IMR-90 (cell line): ENCODE results near the gene MAGEB17. TPM values are rescaled to one million over a fixed set of nuclear protein-coding genes. Genes with fewer than 3 reads are reported as not detected.
A peak's percentile ranks its signal among the peaks of the same experiment; 100 is the strongest.

Source experiments
- ATAC-seq: fragments of 200-7000 bp; cut with Tn5 transposase; 2 replicates; pipeline ENCODE4 v1.9.1; 2020; ENCODE audit warnings: low read depth, mild to moderate bottlenecking, moderate library complexity
- BruUV-seq: library from RNA; stranded (reverse); fragments of 400-500 nt; replicated peaks from 2 replicates; lab custom pipeline; 2021; lab: Mats Ljungman, UMichigan
- CTCF ChIA-PET: fragments of 300-600 bp; formaldehyde crosslinking; extraction: SDS; loops from one replicate; lab custom pipeline; 2021; ENCODE audit warnings: antibody characterized with exemption; lab: Yijun Ruan, JAX
- POLR2A ChIA-PET: fragments of 300-600 bp; sonication (Branson Sonifier 250); formaldehyde crosslinking; loops from one replicate; lab custom pipeline; 2022; ENCODE audit warnings: antibody characterized with exemption; ENCODE audit not compliant: unreplicated experiment; lab: Charles Lee
- DNase-seq: peaks from one replicate; pipeline ENCODE4 v3.0.0; 2013
- H2AFZ ChIP-seq: replicated peaks from 2 replicates; pipeline ENCODE3; 2013; ENCODE audit warnings: low read length, mild to moderate bottlenecking; ENCODE audit not compliant: poor library complexity
- H2AK5ac ChIP-seq: 2 replicates; pipeline ENCODE4 v1.6.1; 2013; ENCODE audit warnings: low read depth, low read length, inconsistent platforms
- H2AK9ac ChIP-seq: replicated peaks from 2 replicates; pipeline ENCODE3; 2013; ENCODE audit warnings: mild to moderate bottlenecking, low read depth, low read length, moderate library complexity; ENCODE audit not compliant: poor library complexity
- H2BK120ac ChIP-seq: 2 replicates; pipeline ENCODE4 v1.6.1; 2013; ENCODE audit warnings: low read depth, low read length, inconsistent platforms
- H2BK15ac ChIP-seq: 3 replicates; pipeline ENCODE4 v1.6.1; 2013; ENCODE audit warnings: low read depth, low read length, inconsistent platforms
- H2BK20ac ChIP-seq: 2 replicates; pipeline ENCODE4 v1.6.1; 2013; ENCODE audit warnings: low read depth, mild to moderate bottlenecking, inconsistent platforms, low read length, moderate library complexity
- H2BK5ac ChIP-seq: 2 replicates; pipeline ENCODE4 v1.6.1; 2013; ENCODE audit warnings: mild to moderate bottlenecking, low read depth, low read length, inconsistent platforms; ENCODE audit not compliant: poor library complexity, severe bottlenecking
- H3K14ac ChIP-seq: replicated peaks from 2 replicates; pipeline ENCODE4 v1.6.1; 2013; ENCODE audit warnings: low read depth, low read length, inconsistent platforms
- H3K18ac ChIP-seq: 2 replicates; pipeline ENCODE4 v1.6.1; 2013; ENCODE audit warnings: low read depth, low read length, control low read depth
- H3K23ac ChIP-seq: 2 replicates; pipeline ENCODE4 v1.6.1; 2013; ENCODE audit warnings: low read depth, low read length, inconsistent platforms
- H3K27ac ChIP-seq: 2 replicates; pipeline ENCODE4 v1.5.1; 2013; ENCODE audit warnings: mild to moderate bottlenecking, control low read depth, low read length; ENCODE audit not compliant: insufficient read depth
- H3K27me3 ChIP-seq: 2 replicates; pipeline ENCODE4 v1.6.1; 2013; ENCODE audit warnings: low read length; ENCODE audit not compliant: control insufficient read depth, insufficient read depth
- H3K36me3 ChIP-seq: 2 replicates; pipeline ENCODE4 v1.6.1; 2013; ENCODE audit warnings: low read length, mixed read lengths; ENCODE audit not compliant: control insufficient read depth, insufficient read depth
- H3K4ac ChIP-seq: 2 replicates; pipeline ENCODE4 v1.6.1; 2013; ENCODE audit warnings: low read depth, low read length, inconsistent platforms
- H3K4me1 ChIP-seq: 2 replicates; pipeline ENCODE4 v1.6.1; 2013; ENCODE audit warnings: low read length, mixed read lengths; ENCODE audit not compliant: control insufficient read depth, insufficient read depth
- H3K4me2 ChIP-seq: 2 replicates; pipeline ENCODE4 v1.6.1; 2013; ENCODE audit warnings: low read depth, mild to moderate bottlenecking, control low read depth, low read length, moderate library complexity
- H3K4me3 ChIP-seq: 2 replicates; pipeline ENCODE4 v1.5.1; 2013; ENCODE audit warnings: low read depth, mild to moderate bottlenecking, control low read depth, low read length, moderate library complexity; ENCODE audit not compliant: insufficient read depth
- H3K56ac ChIP-seq: 2 replicates; pipeline ENCODE4 v1.6.1; 2013; ENCODE audit warnings: low read length, inconsistent platforms; ENCODE audit not compliant: insufficient read depth; ENCODE audit errors: extremely low read depth
- H3K79me1 ChIP-seq, 2 experiments: 2 replicates each; pipeline ENCODE4 v1.6.1; 2013; ENCODE audit warnings: low read length in 2 of 2, inconsistent platforms in 1 of 2, low read depth in 1 of 2
- H3K9ac ChIP-seq: 2 replicates; pipeline ENCODE4 v1.6.1; 2013; ENCODE audit warnings: low read depth, low read length, control low read depth
- H3K9me1 ChIP-seq: 2 replicates; pipeline ENCODE4 v1.6.1; 2013; ENCODE audit warnings: low read length, inconsistent platforms; ENCODE audit not compliant: insufficient read depth
- H3K9me3 ChIP-seq: 2 replicates; pipeline ENCODE4 v1.6.1; 2013; ENCODE audit warnings: low read length; ENCODE audit not compliant: control insufficient read depth, insufficient read depth
- H4K20me1 ChIP-seq: 2 replicates; pipeline ENCODE4 v1.6.1; 2013; ENCODE audit warnings: low read length, inconsistent platforms; ENCODE audit not compliant: insufficient read depth
- H4K5ac ChIP-seq: 2 replicates; pipeline ENCODE4 v1.6.1; 2013; ENCODE audit warnings: mild to moderate bottlenecking, low read depth, low read length, control low read depth
- H4K8ac ChIP-seq, 2 experiments: 2 replicates each; pipeline ENCODE4 v1.6.1; 2013; ENCODE audit warnings: low read depth in 2 of 2, low read length in 2 of 2, control low read depth in 1 of 2, inconsistent platforms in 1 of 2
- H4K91ac ChIP-seq: 2 replicates; pipeline ENCODE4 v1.6.1; 2013; ENCODE audit warnings: low read depth, low read length, inconsistent platforms; ENCODE audit not compliant: insufficient read depth
- CEBPB ChIP-seq: IDR thresholded peaks from 2 replicates; pipeline ENCODE4 v1.6.1; 2012; ENCODE audit warnings: low read depth, low read length, improper control_type of control experiment
- CHD1 ChIP-seq: IDR thresholded peaks from 2 replicates; pipeline ENCODE4 v1.6.1; 2012; ENCODE audit warnings: low read depth, low read length, improper control_type of control experiment
- CTCF ChIP-seq: conservative IDR thresholded peaks from 2 replicates; pipeline ENCODE4 v1.5.1; 2012; ENCODE audit warnings: mild to moderate bottlenecking, low read depth, low read length, improper control_type of control experiment
- ELK1 ChIP-seq: fragments of 150-350 bp; IDR thresholded peaks from 2 replicates; pipeline ENCODE4 v1.6.1; 2016; ENCODE audit warnings: low read depth, mild to moderate bottlenecking, low read length, moderate library complexity, borderline replicate concordance
- MAZ ChIP-seq: IDR thresholded peaks from 2 replicates; pipeline ENCODE4 v1.6.1; 2012; ENCODE audit warnings: low read depth, mild to moderate bottlenecking, low read length, improper control_type of control experiment, moderate library complexity, borderline replicate concordance
- MXI1 ChIP-seq: IDR thresholded peaks from 2 replicates; pipeline ENCODE4 v1.6.1; 2012; ENCODE audit warnings: low read depth, mild to moderate bottlenecking, low read length, moderate library complexity, borderline replicate concordance
- RAD21 ChIP-seq: IDR thresholded peaks from 2 replicates; pipeline ENCODE4 v1.6.1; 2012; ENCODE audit warnings: low read length, improper control_type of control experiment
- RFX5 ChIP-seq: IDR thresholded peaks from 2 replicates; pipeline ENCODE4 v1.8.0; 2012; ENCODE audit warnings: low read depth, mild to moderate bottlenecking, low read length, moderate library complexity
- WGBS, 2 experiments: methylation state at CpG; one replicate each; pipeline versions ENCODE4 v1.1.5 to v1.1.7; 2013; ENCODE audit warnings: missing lambda C conversion rate in 2 of 2; ENCODE audit not compliant: insufficient read length in 1 of 2; ENCODE audit errors: extremely low coverage in 2 of 2; 5-methylcytosine and 5-hydroxymethylcytosine counted together
- dilution Hi-C: fragments of 300-500 bp; cut with HindIII; formaldehyde crosslinking; loops from one replicate; pipeline ENCODE4 v1.14.3; 2018; ENCODE audit warnings: low sequenced_read_pairs; ENCODE audit not compliant: unreplicated experiment
- in situ Hi-C: fragments of 300-500 bp; cut with MboI; formaldehyde crosslinking; loops from 3 replicates; pipeline ENCODE4 v1.14.3; 2019; ENCODE audit warnings: low sequenced_read_pairs, inconsistent platforms, mixed read lengths
- intact Hi-C: fragments of 100-400 bp; cut with micrococcal nuclease; formaldehyde crosslinking; loops from 2 replicates; pipeline ENCODE4 v1.10.0; 2022
- polyA plus RNA-seq, 3 experiments: library from polyadenylated mRNA; depleted of rRNA; stranded (reverse); fragments of >200 nt; gene quantifications; 2 replicates each; pipeline ENCODE4 v1.2.3, GENCODE V29; 2012; ENCODE audit warnings: low replicate concordance in 1 of 3
- total RNA-seq: library from RNA; depleted of rRNA; stranded (reverse); fragments of >200 nt; gene quantifications from 2 replicates; pipeline ENCODE4 v1.2.3, GENCODE V29; 2012

Gene MAGEB17
- total and polyA plus RNA-seq, 2 of the 4 experiments (the other 2 are of a cell fraction) = under 0.01 to 0.34 TPM

- H3K36me3 ChIP-seq = no peaks in the 10 kb centered on the region
- no peak overlapping the region for H2AK5ac ChIP-seq
- H3K4me2 ChIP-seq = no peak overlapping the region
- no peak overlapping the region for H2AK9ac ChIP-seq
- no peak overlapping the region for H2BK15ac ChIP-seq
- H3K4me3 ChIP-seq = no peak overlapping the region
- DNase-seq (no peak), ATAC-seq (no peak)
- no peaks in the 10 kb centered on the region for H4K20me1 ChIP-seq
- H3K9me1 ChIP-seq = no peaks in the 10 kb centered on the region; the same call in none of the 2 replicates
- intact Hi-C loops = no loop called here
- CTCF ChIA-PET = no interaction called here
- no peak overlapping the region for H3K9ac ChIP-seq
- no peak overlapping the region for H3K18ac ChIP-seq
- no peaks in the 10 kb centered on the region for H3K79me1 ChIP-seq
- POLR2A ChIA-PET = no interaction called here
- H3K14ac ChIP-seq = no peak overlapping the region
- dilution Hi-C loops = no loop called here
- no peaks in the 10 kb centered on the region for H3K27me3 ChIP-seq
- WGBS, 2 experiments = no CpG with 5 or more reads among the region's 6 CpGs
- no peak overlapping the region for H2AFZ ChIP-seq
- no peak overlapping the region for H4K5ac ChIP-seq
- no peak overlapping the region for H3K56ac ChIP-seq
- no peak overlapping the region for H3K23ac ChIP-seq
- H2BK120ac ChIP-seq = no peak overlapping the region
- in situ Hi-C loops = no loop called here
- no TSS peak for BruUV-seq
- H3K27ac ChIP-seq = no peak overlapping the region
- no peak overlapping the region for H2BK5ac ChIP-seq
- no peaks in the 10 kb centered on the region for H3K9me3 ChIP-seq
- H4K8ac ChIP-seq = no peak overlapping the region
- no peak for TF ChIP-seq RFX5
- no peak for TF ChIP-seq MXI1
- no peak for TF ChIP-seq CHD1
- TF ChIP-seq RAD21 = no peak
- TF ChIP-seq MAZ = no peak
- TF ChIP-seq ELK1 = no peak
- TF ChIP-seq CEBPB = no peak
- TF ChIP-seq CTCF = no peak
- H3K4ac ChIP-seq = no peak overlapping the region
- H3K4me1 ChIP-seq = peaks cover 5% of the 10 kb centered on the region
- H2BK20ac ChIP-seq = no peak overlapping the region; the same call in 1 of the 2 replicates
- peak overlapping the region; percentile 21; the same call in 1 of the 2 replicates for H4K91ac ChIP-seq
Measured at GRCh38 chrX:16191605-16192004, 24.3 kb downstream of the MAGEB17 start.
